ENCODE data around the gene TMEM181. TPM values are rescaled to one million over a fixed set of nuclear protein-coding genes. Genes with fewer than 3 reads are reported as not detected.

The TMEM181 gene
- total RNA-seq, 1 donor from 2014 or later: 10.6 TPM

DNA sequence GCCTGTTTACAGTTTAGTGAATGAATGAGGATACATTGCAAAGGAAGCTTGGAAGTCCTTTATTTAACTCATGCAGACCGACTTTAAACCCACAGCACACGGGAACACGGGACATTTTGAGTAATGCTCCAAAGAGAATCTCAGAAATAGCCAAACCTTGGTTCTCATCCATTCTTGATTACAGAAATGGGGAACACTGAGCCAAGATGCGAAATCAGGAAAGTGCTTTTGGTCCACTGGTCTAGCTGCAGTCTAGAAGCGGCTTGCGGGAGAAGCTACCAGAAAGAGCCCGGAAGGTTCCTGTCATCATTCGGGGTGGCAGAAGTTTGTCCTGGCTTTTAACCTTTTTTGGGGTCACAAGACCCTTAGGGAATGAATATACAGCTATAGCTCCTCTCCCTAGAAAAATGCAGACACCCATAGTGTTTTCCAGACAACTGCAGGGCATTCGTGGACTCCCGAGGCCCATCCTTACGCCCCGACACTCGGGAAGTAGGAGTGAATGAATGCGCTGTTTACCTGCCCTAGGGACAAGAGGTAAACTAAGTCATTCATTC lies 475 bp upstream of the TMEM181 start:
- DNase-seq (ENCODE audit: low spot score): no peak
- intact Hi-C loops (cut with DNase I): no loop called here

DNA sequence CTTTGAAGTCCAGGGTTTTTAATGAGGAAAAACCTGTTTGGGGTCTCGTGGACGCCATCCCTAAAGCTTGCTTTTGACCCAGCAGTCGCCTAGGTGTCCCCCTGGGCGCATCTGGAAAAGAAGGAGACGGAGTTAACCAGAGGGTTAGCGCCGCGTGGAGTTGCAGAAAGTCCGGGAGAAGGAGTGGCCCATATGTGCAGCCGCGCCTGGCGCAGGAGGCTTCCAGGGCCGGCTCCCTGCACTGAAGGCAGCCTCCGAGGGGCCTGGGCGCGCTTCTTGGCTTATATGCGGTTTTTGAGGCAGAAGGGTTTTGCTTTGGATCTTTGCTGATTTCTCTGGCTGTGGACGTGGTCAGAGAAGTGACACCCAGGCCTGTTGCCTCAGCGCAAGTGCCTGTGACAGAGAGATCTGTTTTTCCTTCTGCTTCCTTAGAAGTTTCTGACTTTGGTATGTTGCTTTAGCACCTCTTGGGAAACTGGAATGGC lies 987 bp downstream of the TMEM181 start:
- DNase-seq (ENCODE audit: low spot score): no peak
- intact Hi-C loops (cut with DNase I): no loop called here

- no peak for DNase-seq (ENCODE audit: low spot score)
- intact Hi-C loops (cut with DNase I): no loop called here
These were observed 1.5 kb downstream of the TMEM181 start for GRCh38 chr6:158561321-158561884.

GRCh38 chr6:158561938-158562337 lies 2.0 kb downstream of the TMEM181 start:
- DNase-seq (ENCODE audit: low spot score): no peak
- intact Hi-C loops (cut with DNase I): no loop called here

DNA sequence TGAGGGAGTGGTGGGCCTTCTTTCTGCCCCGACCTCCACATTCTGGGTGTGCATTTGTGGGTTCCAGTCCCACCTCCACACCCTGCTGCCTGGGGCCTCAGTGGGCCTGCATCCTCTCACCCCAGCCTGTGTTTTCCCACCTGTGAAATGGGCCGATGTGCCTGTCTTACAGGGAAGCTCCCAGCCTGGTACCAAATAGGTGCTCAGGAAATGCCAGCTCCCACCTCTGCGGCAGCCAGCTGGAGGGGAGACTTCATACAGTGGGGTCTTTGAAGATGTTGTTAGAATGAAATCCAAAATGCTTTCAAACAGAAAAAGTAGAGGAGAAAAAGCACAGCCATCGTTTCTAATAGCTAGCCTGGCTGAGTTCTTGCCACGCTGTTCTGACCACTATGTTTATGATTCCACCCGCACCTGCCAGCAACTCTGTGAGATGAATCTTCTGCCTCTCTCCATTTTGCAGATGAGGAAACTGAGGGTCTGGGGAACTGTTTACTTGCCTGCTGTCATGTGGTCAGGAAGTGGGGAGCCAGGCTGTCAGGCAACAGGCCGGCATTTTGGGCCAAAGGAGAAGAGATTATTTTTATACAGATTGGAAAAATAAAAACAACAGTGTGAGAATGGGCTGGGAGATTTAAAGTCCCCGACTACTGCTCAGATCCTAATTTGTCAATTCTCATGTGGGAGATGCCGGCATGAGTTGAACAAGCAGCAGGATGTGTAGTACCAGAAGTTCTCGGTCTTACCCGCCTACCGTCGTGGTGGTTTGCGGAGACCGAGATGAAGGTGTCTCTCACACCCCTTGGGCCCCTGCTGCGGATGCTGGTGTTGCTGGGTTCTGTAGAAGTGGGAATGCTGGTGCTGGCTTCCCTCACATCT lies 4.6 kb downstream of the TMEM181 start:
- DNase-seq (ENCODE audit: low spot score): no peak
- intact Hi-C loops (cut with DNase I): no loop called here

DNA sequence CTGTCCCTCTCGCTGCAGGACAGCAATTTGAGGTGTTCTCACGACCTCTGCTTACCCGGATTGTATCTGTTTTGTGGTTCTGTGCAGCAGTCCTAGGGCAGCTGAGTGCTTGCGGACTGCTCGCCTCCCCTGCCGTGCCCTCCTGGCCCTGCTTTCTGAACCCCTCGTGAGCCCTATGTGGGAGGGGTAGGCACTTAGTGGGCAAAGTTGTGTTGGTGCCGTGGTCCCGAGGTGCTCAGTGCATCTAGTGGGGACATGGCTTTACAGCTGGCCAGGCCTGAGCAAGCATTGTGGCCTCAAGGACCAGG lies 5.2 kb downstream of the TMEM181 start:
- intact Hi-C loops (cut with DNase I): no loop called here
- DNase-seq (ENCODE audit: low spot score): peak; percentile 47

- DNase-seq (ENCODE audit: low spot score): peak; percentile 44
- intact Hi-C loops (cut with DNase I): no loop called here
These were observed 5.7 kb downstream of the TMEM181 start for GRCh38 chr6:158565482-158566040.

GRCh38 chr6:158566207-158566818 lies 6.4 kb downstream of the TMEM181 start:
- DNase-seq (ENCODE audit: low spot score): no peak

DNA sequence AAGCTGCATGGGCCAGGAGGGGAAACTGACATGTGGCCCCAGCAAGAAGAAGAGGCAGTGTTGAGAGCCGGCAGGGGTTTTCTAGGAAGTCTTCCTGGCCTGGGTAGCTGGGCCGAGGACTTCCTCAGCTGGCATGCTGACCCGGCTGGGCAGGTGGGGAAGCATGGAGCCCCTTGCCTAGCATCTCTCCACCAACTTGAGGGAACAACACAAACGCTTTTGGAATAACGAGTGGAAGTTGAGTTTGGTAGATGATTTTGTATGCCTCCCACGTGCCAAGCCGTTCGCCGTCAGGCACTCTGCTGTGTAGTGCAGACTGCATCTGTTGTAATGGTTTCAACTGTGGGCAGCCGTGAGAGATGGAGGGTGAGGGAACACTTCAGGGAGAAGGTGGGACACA lies 7.3 kb downstream of the TMEM181 start:
- intact Hi-C loops (cut with DNase I): no loop called here
- peak; percentile 53 for DNase-seq (ENCODE audit: low spot score)

More at GRCh38 chr6:158566207-158566818, 6.4 kb downstream of the TMEM181 start:
- intact Hi-C loops (cut with DNase I): no loop called here

DNA sequence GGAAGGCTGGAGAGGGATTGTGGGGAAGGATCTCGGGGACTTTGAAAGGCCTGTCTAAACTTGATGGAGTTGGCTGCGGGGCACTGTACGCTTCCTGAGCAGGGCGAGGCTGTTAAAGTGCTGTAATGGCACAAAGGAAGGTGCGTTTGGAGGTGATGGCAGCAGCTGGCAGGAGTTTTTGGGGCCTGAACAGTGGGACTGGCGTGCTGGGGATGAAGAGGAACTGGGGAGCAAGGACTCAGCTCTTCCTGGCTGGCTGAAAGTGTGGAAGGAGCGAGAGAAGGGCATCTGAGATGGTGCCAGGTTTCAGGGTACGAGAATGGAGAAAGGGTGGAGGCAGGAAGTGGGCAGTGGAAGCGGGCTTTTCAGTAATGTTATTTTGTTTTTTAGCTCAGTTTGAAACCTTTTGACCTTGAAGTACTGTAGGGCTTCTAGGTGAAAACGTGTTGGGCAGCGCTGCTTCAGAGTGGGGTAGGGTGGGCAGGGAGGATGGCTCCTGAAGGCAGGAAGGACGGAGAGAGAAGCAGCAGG lies 8.0 kb downstream of the TMEM181 start:
- DNase-seq (ENCODE audit: low spot score): no peak
- intact Hi-C loops (cut with DNase I): no loop called here

- intact Hi-C loops (cut with DNase I): no loop called here
- DNase-seq (ENCODE audit: low spot score): peak; percentile 29
These were observed 8.7 kb downstream of the TMEM181 start for GRCh38 chr6:158568549-158568948.

DNA sequence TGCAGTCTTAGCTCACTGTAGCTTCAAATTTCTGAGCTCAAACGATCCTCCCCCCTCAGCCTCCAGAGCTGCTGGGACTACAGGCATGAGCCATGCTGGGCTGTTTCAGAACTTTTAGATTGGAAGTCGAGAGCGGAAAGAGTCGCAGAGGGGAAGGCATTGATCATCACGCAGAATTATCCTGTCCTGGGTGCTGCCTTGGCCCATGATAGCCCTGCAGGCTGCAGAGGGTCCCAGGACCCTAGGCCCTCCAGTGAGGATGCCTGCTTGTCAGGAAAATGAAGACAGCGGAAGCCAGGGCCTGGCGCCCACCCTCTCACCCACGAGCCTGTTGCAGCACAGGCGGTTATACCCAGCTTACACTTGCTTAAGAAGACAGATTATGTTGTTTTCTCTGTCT lies 9.1 kb downstream of the TMEM181 start:
- no peak for DNase-seq (ENCODE audit: low spot score)
- intact Hi-C loops (cut with DNase I): no loop called here

DNA sequence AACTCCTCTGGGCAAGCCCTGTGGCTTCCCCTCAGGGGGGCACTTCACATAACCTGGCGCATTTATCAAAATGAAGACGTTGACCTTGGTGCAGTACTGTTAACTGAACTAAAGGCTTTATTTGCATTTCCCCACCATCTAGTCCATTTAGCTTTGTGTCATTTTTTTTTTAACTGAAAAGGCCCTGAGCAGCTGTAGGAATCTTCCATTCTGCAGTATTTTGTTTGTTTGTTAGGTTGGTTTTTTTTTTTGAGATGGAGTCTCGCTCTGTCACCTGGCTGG lies 10.7 kb downstream of the TMEM181 start:
- intact Hi-C loops (cut with DNase I): no loop called here
- no peak for DNase-seq (ENCODE audit: low spot score)

- intact Hi-C loops (cut with DNase I): no loop called here
- DNase-seq (ENCODE audit: low spot score): peak; percentile 61
These were observed 12.1 kb downstream of the TMEM181 start for GRCh38 chr6:158571826-158572652.

- DNase-seq (ENCODE audit: low spot score): peak; percentile 54
- intact Hi-C loops (cut with DNase I): no loop called here
These were observed 13.0 kb downstream of the TMEM181 start for GRCh38 chr6:158572653-158573541.

DNA sequence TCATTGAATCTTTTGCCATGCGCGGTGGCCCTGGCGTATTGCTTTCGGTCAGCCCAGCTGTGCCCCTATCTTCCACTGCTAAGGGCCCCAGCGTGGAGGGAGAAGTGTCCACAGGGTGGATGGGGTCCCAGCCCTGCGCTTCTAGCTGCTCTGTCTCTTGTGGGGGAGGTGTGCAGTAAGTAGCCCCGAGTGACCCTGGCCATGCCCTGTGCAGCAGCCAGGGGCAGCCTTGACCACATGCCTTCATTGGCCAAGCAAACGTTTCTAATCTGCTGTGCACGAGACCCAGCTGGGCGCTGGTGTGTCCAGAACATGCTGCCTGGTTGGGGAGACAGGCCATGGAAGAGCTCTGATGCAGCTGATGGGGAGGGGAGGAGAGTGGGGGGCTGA lies 13.6 kb downstream of the TMEM181 start:
- intact Hi-C loops (cut with DNase I): no loop called here
- peak; percentile 19 for DNase-seq (ENCODE audit: low spot score)

- intact Hi-C loops (cut with DNase I): no loop called here
- DNase-seq (ENCODE audit: low spot score): no peak
These were observed 14.9 kb downstream of the TMEM181 start for GRCh38 chr6:158574800-158575199.

DNA sequence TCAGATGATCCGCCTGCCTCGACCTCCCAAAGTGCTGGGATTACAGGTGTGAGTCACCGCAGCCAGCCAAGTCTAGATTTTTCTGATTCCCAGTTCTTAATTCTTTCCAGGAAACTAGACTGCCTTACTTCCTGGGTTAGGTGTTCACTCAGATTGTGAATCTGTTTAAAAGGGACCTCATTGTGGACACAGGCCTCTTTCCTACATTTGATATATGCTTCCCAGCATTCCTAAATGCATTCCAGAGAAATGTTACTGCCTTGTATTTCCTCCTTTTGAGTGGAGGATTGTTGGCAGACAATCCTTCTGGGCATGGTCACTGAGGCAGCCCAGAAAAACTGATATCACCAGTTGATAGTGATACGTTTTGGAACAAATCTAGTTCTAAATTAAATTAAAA lies 15.7 kb downstream of the TMEM181 start:
- no peak for DNase-seq (ENCODE audit: low spot score)
- intact Hi-C loops (cut with DNase I): no loop called here
